Measurements from ENCODE around the gene KIAA1614.

GRCh38 chr1:180908074-180908765 is 4.5 kb upstream of the KIAA1614 start:
- TF ChIP-seq CSDC2 (CRISPR knock-in tag; IDR thresholded peaks at IDR 0.05) (no peak), ZFP30 (CRISPR knock-in tag; IDR thresholded peaks at IDR 0.05) (no peak)

All from SK-N-SH treated with all-trans-retinoic acid at 6 μM for 48 hours (cell line).